Kidney epithelial cell (primary cell): Measurements from ENCODE around the gene SMARCD1. TPM values are rescaled to one million over a fixed set of nuclear protein-coding genes. Genes with fewer than 3 reads are reported as not detected.

Source experiments
- DNase-seq: peaks from one replicate; pipeline ENCODE4 v3.0.0-alpha.2; 2010; ENCODE audit warnings: low read depth
- H3K27me3 ChIP-seq: 2 replicates; pipeline ENCODE4 v1.6.0; 2011; ENCODE audit warnings: low read length; ENCODE audit not compliant: control insufficient read depth, insufficient read depth
- H3K36me3 ChIP-seq: 2 replicates; pipeline ENCODE4 v1.5.1; 2011; ENCODE audit warnings: low read length; ENCODE audit not compliant: control insufficient read depth, insufficient read depth
- H3K4me3 ChIP-seq: 2 replicates; pipeline ENCODE4 v1.5.1; 2011; ENCODE audit warnings: low read depth, mild to moderate bottlenecking, control low read depth, low read length
- CTCF ChIP-seq: IDR thresholded peaks from 2 replicates; pipeline ENCODE4 v1.5.1; 2011; ENCODE audit warnings: mild to moderate bottlenecking, moderate library complexity, low read length, control low read depth, inconsistent platforms; ENCODE audit not compliant: insufficient read depth, poor library complexity, severe bottlenecking
- total RNA-seq: library from RNA; depleted of rRNA; stranded (reverse); fragments of >200 nt; gene quantifications from 2 replicates; pipeline ENCODE4 v1.2.3, GENCODE V29; 2015

SMARCD1 gene
- total RNA-seq, 1 donor from 2014 or later, result 133 TPM

- Histone ChIP-seq H3K27me3 (peaks cover 3% of the 10 kb centered on the region), H3K4me3 (no peak overlapping the region), H3K36me3 (no peaks in the 10 kb centered on the region)
- no peak for DNase-seq
- no peak for TF ChIP-seq CTCF
Observed at GRCh38 chr12:50103351-50103750, 18.2 kb downstream of the SMARCD1 start.

GRCh38 chr12:50103767-50104321 is 18.7 kb downstream of the SMARCD1 start, which contains the start of gene GPD1:
Gene GPD1 (plus strand): TSS chr12:50104008. CDS start chr12:50104051, 43 bp downstream.
- Histone ChIP-seq H3K4me3 (no peak within 1 kb of the TSS), H3K27me3 (peaks cover 3% of the 10 kb centered on the region), H3K36me3 (no peaks in the 10 kb centered on the region)
- TF ChIP-seq CTCF, result no peak
- no peak for DNase-seq

GRCh38 chr12:50104417-50105366 is 19.6 kb downstream of the SMARCD1 start:
- H3K36me3 ChIP-seq, result no peaks in the 10 kb centered on the region
- no peak for DNase-seq
- TF ChIP-seq CTCF, result no peak
- H3K4me3 ChIP-seq, result no peak overlapping the region
- peaks cover 3% of the 10 kb centered on the region for H3K27me3 ChIP-seq

- Histone ChIP-seq H3K36me3 (no peaks in the 10 kb centered on the region), H3K4me3 (no peak overlapping the region), H3K27me3 (peaks cover 3% of the 10 kb centered on the region)
- TF ChIP-seq CTCF, result no peak
- no peak for DNase-seq
Observed at GRCh38 chr12:50105913-50106450, 20.8 kb downstream of the SMARCD1 start.

- DNase-seq, result no peak
- Histone ChIP-seq H3K36me3 (no peaks in the 10 kb centered on the region), H3K4me3 (no peak overlapping the region), H3K27me3 (peaks cover 3% of the 10 kb centered on the region)
- TF ChIP-seq CTCF, result no peak
Observed at GRCh38 chr12:50106907-50107306, 21.8 kb downstream of the SMARCD1 start.
